HCT116 (cell line): Measurements from ENCODE around the gene PPP1R16B. TPM values are rescaled to one million over a fixed set of nuclear protein-coding genes. Genes with fewer than 3 reads are reported as not detected.

Experiments
- ATAC-seq: fragments of 200-7000 bp; cut with Tn5 transposase; 2 replicates; pipeline ENCODE4 v1.9.1; 2020; ENCODE audit warnings: mild to moderate bottlenecking, moderate library complexity
- BruUV-seq: library from RNA; stranded (reverse); fragments of 400-500 nt; replicated peaks from 2 replicates; lab custom pipeline; 2021; lab: Mats Ljungman, UMichigan
- CTCF ChIA-PET: fragments of 300-600 bp; sonication (Branson Sonifier 250); formaldehyde crosslinking; loops from one replicate; lab custom pipeline; 2021; ENCODE audit warnings: antibody characterized with exemption; lab: Charles Lee
- POLR2A ChIA-PET: fragments of 300-600, 350-600 bp; sonication (Branson Sonifier 250); formaldehyde crosslinking; loops from one replicate; lab custom pipeline; 2021; ENCODE audit warnings: antibody characterized with exemption; lab: Charles Lee
- RAD21 ChIA-PET, 2 experiments: fragments of 300-600 bp; sonication (Branson Sonifier 250); formaldehyde crosslinking; loops; one replicate each; lab custom pipeline; 2023; ENCODE audit warnings: low total read pairs in 2 of 2; ENCODE audit not compliant: uncharacterized antibody in 2 of 2, unreplicated experiment in 2 of 2, low non-redundant PET in 1 of 2; lab: Charles Lee
- DNase-seq: peaks from one replicate; pipeline ENCODE4 v3.0.0-alpha.2; 2010; ENCODE audit warnings: low read depth, low spot score
- H2AFZ ChIP-seq: fragments of 200-600 bp; shearing (Covaris generic), sonication (generic); 2 replicates; pipeline ENCODE4 v1.6.1; 2017; ENCODE audit warnings: low read depth, mixed run types, mixed read lengths, antibody characterized with exemption, low read length; ENCODE audit not compliant: poor library complexity, severe bottlenecking
- H3K27ac ChIP-seq: 2 replicates; pipeline ENCODE4 v1.5.1; 2012; ENCODE audit warnings: low read depth, low read length
- H3K27me3 ChIP-seq: fragments of 200-600 bp; sonication (generic); 2 replicates; pipeline ENCODE4 v1.6.1; 2016; ENCODE audit warnings: mixed run types, low read length, mixed read lengths; ENCODE audit not compliant: insufficient read depth
- H3K36me3 ChIP-seq, 2 experiments: fragments of 200-500 bp in 1 of 2; fragments of 200-600 bp in 1 of 2; sonication (Bioruptor generic) in 1 of 2; sonication (generic) in 1 of 2; 2 replicates each; pipeline versions ENCODE4 v1.5.1 to v1.6.1; 2014 to 2016; ENCODE audit warnings: low read length in 2 of 2, inconsistent platforms in 1 of 2, mixed read lengths in 1 of 2, mixed run types in 1 of 2; ENCODE audit not compliant: insufficient read depth in 2 of 2, control insufficient read depth in 1 of 2
- H3K4me1 ChIP-seq, 2 experiments: fragments of 200-600 bp in 1 of 2; sonication (generic) in 1 of 2; 2 replicates each; pipeline versions ENCODE4 v1.5.1 to v1.6.1; 2012 to 2017; ENCODE audit warnings: low read length in 2 of 2, inconsistent platforms in 1 of 2, mild to moderate bottlenecking in 1 of 2, mixed read lengths in 1 of 2, mixed run types in 1 of 2, moderate library complexity in 1 of 2; ENCODE audit not compliant: insufficient read depth in 2 of 2, control insufficient read depth in 1 of 2
- H3K4me2 ChIP-seq: fragments of 200-600 bp; sonication (generic); 2 replicates; pipeline ENCODE4 v1.6.1; 2017; ENCODE audit warnings: mixed run types, low read length, mixed read lengths
- H3K4me3 ChIP-seq, 2 experiments: fragments of 200-600 bp in 1 of 2; sonication (generic) in 1 of 2; replicated peaks in 1 of 2; 2 replicates each; pipeline ENCODE4 v1.5.1; 2011 to 2016; ENCODE audit warnings: low read length in 2 of 2, control low read depth in 1 of 2, low read depth in 1 of 2, mild to moderate bottlenecking in 1 of 2, mixed read lengths in 1 of 2, mixed run types in 1 of 2
- H3K79me2 ChIP-seq: fragments of 200-600 bp; sonication (generic); 2 replicates; pipeline ENCODE4 v1.6.1; 2017; ENCODE audit warnings: mild to moderate bottlenecking, mixed run types, low read length, moderate library complexity, mixed read lengths; ENCODE audit not compliant: insufficient read depth
- H3K9ac ChIP-seq: fragments of 200-600 bp; sonication (generic); 2 replicates; pipeline ENCODE4 v1.6.1; 2016; ENCODE audit warnings: low read length, mixed read lengths
- H3K9me2 ChIP-seq: fragments of 200-600 bp; sonication (generic), shearing (Covaris generic); 2 replicates; pipeline ENCODE4 v1.6.1; 2017; ENCODE audit warnings: mixed run types, mild to moderate bottlenecking, moderate library complexity; ENCODE audit not compliant: insufficient read depth
- H3K9me3 ChIP-seq, 2 experiments: fragments of 200-500 bp in 1 of 2; fragments of 200-600 bp in 1 of 2; sonication (Bioruptor generic) in 1 of 2; sonication (generic) in 1 of 2; 2 replicates each; pipeline ENCODE4 v1.6.1; 2014 to 2017; ENCODE audit warnings: low read length in 2 of 2, mixed read lengths in 2 of 2, inconsistent platforms in 1 of 2, low read depth in 1 of 2, mild to moderate bottlenecking in 1 of 2, mixed run types in 1 of 2, moderate library complexity in 1 of 2; ENCODE audit not compliant: control insufficient read depth in 1 of 2, insufficient read depth in 1 of 2
- H4K20me1 ChIP-seq: fragments of 200-600 bp; sonication (generic), shearing (Covaris generic); 2 replicates; pipeline ENCODE4 v1.6.1; 2017; ENCODE audit warnings: mixed run types, mild to moderate bottlenecking, moderate library complexity; ENCODE audit not compliant: insufficient read depth
- CEBPB ChIP-seq: IDR thresholded peaks from 2 replicates; pipeline ENCODE4 v1.6.1; 2012; ENCODE audit warnings: low read depth
- ELF1 ChIP-seq: IDR thresholded peaks from 2 replicates; pipeline ENCODE4 v1.6.1; 2012; ENCODE audit warnings: low read depth, borderline replicate concordance
- EZH2 ChIP-seq: fragments of 200-600 bp; sonication (generic); IDR thresholded peaks from 2 replicates; pipeline ENCODE4 v1.6.1; 2017; ENCODE audit warnings: antibody characterized with exemption, mixed run types
- FOSL1 ChIP-seq: IDR thresholded peaks from 2 replicates; pipeline ENCODE4 v1.6.1; 2012; ENCODE audit warnings: low read depth
- POLR2AphosphoS5 ChIP-seq: IDR thresholded peaks from 2 replicates; pipeline ENCODE4 v1.6.1; 2011; ENCODE audit warnings: mild to moderate bottlenecking, low read depth, low read length, moderate library complexity
- RAD21 ChIP-seq: IDR thresholded peaks from 2 replicates; pipeline ENCODE4 v1.6.1; 2012; ENCODE audit warnings: low read depth, mild to moderate bottlenecking
- YY1 ChIP-seq: IDR thresholded peaks from 2 replicates; pipeline ENCODE4 v1.6.1; 2011; ENCODE audit warnings: low read length, low read depth, moderate library complexity, mild to moderate bottlenecking; ENCODE audit not compliant: insufficient replicate concordance; ENCODE audit errors: extremely low read depth
- intact Hi-C: fragments of 100-400 bp; cut with micrococcal nuclease; formaldehyde crosslinking; loops from 2 replicates; pipeline ENCODE4 v1.10.0; 2022
- total RNA-seq: library from RNA; stranded (reverse); gene quantifications from one replicate; pipeline ENCODE4 v1.2.1, GENCODE V29; 2021; ENCODE audit not compliant: unreplicated experiment
- TF ChIP-seq, protein P1 (sequence below): IDR thresholded peaks from 2 replicates; pipeline ENCODE4 v1.6.1; 2012
- TF ChIP-seq, protein P2 (sequence below): IDR thresholded peaks from 2 replicates; pipeline ENCODE4 v1.6.1; 2012
- TF ChIP-seq, protein P3 (sequence below), 3 experiments: fragments of 200-600 bp in 1 of 3; sonication (generic) in 1 of 3; IDR thresholded peaks in 2 of 3; conservative IDR thresholded peaks in 1 of 3; 2 replicates each; pipeline ENCODE4 v1.5.1; 2012 to 2017; ENCODE audit warnings: low read depth in 2 of 3, low read length in 2 of 3, antibody characterized with exemption in 1 of 3, borderline replicate concordance in 1 of 3, control low read depth in 1 of 3, mild to moderate bottlenecking in 1 of 3, mixed read lengths in 1 of 3, mixed run types in 1 of 3, moderate library complexity in 1 of 3; ENCODE audit not compliant: insufficient read depth in 1 of 3
- TF ChIP-seq, protein P4 (sequence below): IDR thresholded peaks from 2 replicates; pipeline ENCODE4 v1.6.1; 2011; ENCODE audit warnings: mild to moderate bottlenecking, low read length, moderate library complexity; ENCODE audit not compliant: insufficient replicate concordance; ENCODE audit errors: extremely low read depth

PPP1R16B gene
- total RNA-seq, 1 experiment from 2014 or later = 0.52 TPM

DNA sequence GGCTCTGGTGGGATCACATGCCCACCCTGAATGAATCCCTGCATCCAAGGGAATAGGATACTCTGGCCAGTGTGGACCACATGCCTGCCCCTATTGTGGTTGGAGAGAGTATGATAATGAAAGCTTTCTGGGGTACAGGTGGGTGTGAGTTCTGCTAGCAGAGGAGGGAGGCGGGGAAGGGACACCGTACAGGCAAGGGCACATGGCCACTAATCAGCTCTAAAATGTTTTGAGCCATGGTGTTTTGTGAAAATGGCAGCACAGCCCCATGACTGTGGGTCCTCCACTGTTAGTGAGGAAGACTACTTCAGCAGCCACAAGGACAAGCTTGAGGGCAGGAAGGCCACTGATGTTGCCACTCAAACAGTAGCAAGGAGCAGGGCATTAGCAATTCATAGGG, 144.8 kb downstream of the PPP1R16B start:
- ChIA-PET CTCF (no interaction called here), RAD21 (no interaction called here), POLR2A (no interaction called here)
- no peaks in the 10 kb centered on the region for H3K4me1 ChIP-seq
- no peaks in the 10 kb centered on the region for H3K9me3 ChIP-seq
- DNase-seq (no peak), ATAC-seq (no peak)
- TF ChIP-seq YY1 = no peak
- TF ChIP-seq, protein P1, sequence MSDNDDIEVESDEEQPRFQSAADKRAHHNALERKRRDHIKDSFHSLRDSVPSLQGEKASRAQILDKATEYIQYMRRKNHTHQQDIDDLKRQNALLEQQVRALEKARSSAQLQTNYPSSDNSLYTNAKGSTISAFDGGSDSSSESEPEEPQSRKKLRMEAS = no peak
- TF ChIP-seq POLR2AphosphoS5 = no peak
- no peak for TF ChIP-seq ELF1
- TF ChIP-seq, protein P2, sequence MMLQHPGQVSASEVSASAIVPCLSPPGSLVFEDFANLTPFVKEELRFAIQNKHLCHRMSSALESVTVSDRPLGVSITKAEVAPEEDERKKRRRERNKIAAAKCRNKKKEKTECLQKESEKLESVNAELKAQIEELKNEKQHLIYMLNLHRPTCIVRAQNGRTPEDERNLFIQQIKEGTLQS = no peak
- no peaks in the 10 kb centered on the region for H3K27me3 ChIP-seq
- no peaks in the 10 kb centered on the region for H3K9me2 ChIP-seq
- peaks cover 55 to 61% of the 10 kb centered on the region in 2 experiments for H3K36me3 ChIP-seq
- intact Hi-C loops = no loop called here
- H3K4me2 ChIP-seq = no peak overlapping the region
- H4K20me1 ChIP-seq = no peaks in the 10 kb centered on the region
- no peak overlapping the region for H3K9ac ChIP-seq
- no peak overlapping the region for H2AFZ ChIP-seq
- no peak overlapping the region for H3K27ac ChIP-seq
- no TSS peak for BruUV-seq
- H3K4me3 ChIP-seq = no peak overlapping the region
- peaks cover 49% of the 10 kb centered on the region for H3K79me2 ChIP-seq

DNA sequence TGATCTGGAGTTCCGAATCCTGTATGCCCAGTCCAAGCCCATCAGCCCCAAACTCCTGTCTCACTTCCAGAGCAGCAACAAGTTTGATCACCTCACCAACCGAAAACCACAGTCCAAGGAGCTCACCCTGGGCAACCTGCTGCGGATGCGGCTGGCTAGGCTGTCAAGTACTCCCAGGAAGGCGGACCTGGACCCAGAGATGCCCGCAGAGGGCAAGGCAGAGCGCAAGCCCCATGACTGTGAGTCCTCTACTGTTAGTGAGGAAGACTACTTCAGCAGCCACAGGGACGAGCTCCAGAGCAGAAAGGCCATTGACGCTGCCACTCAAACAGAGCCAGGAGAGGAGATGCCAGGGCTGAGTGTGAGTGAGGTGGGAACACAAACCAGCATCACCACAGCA, 146.1 kb downstream of the PPP1R16B start:
- no peaks in the 10 kb centered on the region for H4K20me1 ChIP-seq
- no TSS peak for BruUV-seq
- ATAC-seq = no peak
- H3K9me2 ChIP-seq = no peaks in the 10 kb centered on the region
- intact Hi-C loops = no loop called here
- no peak overlapping the region for H3K4me3 ChIP-seq
- no peak overlapping the region for H3K27ac ChIP-seq
- peaks cover 51 to 56% of the 10 kb centered on the region in 2 experiments for H3K36me3 ChIP-seq
- ChIA-PET POLR2A (no interaction called here), CTCF (no interaction called here), RAD21 (no interaction called here)
- H2AFZ ChIP-seq = no peak overlapping the region
- no peaks in the 10 kb centered on the region for H3K9me3 ChIP-seq
- no peaks in the 10 kb centered on the region for H3K4me1 ChIP-seq
- no peaks in the 10 kb centered on the region for H3K27me3 ChIP-seq
- peaks cover 37% of the 10 kb centered on the region for H3K79me2 ChIP-seq
- H3K4me2 ChIP-seq = no peak overlapping the region
- no peak for DNase-seq
- no peak overlapping the region for H3K9ac ChIP-seq
- TF ChIP-seq YY1 (no peak), FOSL1 (no peak), ELF1 (no peak), EZH2 (no peak), CEBPB (no peak), RAD21 (no peak)
- TF ChIP-seq, protein P3, sequence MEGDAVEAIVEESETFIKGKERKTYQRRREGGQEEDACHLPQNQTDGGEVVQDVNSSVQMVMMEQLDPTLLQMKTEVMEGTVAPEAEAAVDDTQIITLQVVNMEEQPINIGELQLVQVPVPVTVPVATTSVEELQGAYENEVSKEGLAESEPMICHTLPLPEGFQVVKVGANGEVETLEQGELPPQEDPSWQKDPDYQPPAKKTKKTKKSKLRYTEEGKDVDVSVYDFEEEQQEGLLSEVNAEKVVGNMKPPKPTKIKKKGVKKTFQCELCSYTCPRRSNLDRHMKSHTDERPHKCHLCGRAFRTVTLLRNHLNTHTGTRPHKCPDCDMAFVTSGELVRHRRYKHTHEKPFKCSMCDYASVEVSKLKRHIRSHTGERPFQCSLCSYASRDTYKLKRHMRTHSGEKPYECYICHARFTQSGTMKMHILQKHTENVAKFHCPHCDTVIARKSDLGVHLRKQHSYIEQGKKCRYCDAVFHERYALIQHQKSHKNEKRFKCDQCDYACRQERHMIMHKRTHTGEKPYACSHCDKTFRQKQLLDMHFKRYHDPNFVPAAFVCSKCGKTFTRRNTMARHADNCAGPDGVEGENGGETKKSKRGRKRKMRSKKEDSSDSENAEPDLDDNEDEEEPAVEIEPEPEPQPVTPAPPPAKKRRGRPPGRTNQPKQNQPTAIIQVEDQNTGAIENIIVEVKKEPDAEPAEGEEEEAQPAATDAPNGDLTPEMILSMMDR (IDR thresholded peaks at IDR 0.05 in 2 of 3, conservative IDR thresholded peaks at IDR 0.05 in 1 of 3; ENCODE audit: borderline replicate concordance in 1 of 3, insufficient read depth in 1 of 3, low read depth in 2 of 3, low read length in 2 of 3) = no peak
- TF ChIP-seq, protein P4, sequence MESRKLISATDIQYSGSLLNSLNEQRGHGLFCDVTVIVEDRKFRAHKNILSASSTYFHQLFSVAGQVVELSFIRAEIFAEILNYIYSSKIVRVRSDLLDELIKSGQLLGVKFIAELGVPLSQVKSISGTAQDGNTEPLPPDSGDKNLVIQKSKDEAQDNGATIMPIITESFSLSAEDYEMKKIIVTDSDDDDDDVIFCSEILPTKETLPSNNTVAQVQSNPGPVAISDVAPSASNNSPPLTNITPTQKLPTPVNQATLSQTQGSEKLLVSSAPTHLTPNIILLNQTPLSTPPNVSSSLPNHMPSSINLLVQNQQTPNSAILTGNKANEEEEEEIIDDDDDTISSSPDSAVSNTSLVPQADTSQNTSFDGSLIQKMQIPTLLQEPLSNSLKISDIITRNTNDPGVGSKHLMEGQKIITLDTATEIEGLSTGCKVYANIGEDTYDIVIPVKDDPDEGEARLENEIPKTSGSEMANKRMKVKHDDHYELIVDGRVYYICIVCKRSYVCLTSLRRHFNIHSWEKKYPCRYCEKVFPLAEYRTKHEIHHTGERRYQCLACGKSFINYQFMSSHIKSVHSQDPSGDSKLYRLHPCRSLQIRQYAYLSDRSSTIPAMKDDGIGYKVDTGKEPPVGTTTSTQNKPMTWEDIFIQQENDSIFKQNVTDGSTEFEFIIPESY = no peak
